GM18502 (cell line): Measurements from ENCODE around the gene PIK3C2G.

Experiments
- ATAC-seq: cut with Tn5 transposase; IDR thresholded peaks from one replicate; pipeline ENCODE4 v1.9.1; 2021; ENCODE audit warnings: mild to moderate bottlenecking; ENCODE audit not compliant: unreplicated experiment, poor library complexity

The PIK3C2G gene

DNA sequence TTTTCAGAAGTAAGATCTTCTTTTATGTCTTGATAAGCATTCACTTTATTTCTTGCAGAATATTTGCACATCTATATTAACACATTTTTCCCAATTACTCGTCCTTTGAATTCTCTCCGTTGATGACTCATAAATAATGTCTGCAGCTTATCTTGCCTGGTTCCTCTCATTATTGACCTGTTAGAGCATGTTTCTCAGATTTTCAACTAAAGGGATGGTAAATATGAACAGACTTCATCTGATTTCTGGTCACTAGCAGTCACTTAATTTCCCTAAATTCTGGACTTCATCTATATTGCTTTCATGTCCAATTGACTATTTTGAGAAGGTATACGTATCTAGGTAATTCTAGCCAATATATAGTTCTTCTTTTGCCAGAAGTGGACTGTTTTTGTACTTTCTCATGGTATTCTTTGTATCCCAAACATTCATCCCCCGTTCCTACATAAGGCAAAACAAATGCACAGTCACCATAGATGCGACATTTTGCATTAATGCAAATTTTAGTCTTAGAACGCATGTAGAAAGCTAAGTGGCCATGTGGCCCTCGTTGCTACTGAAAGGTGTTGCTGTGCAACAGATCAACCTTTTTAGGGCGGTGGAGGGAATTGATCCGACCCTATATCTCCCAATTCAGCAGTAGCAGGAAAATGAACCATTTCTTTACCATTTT, 6.2 kb downstream of the PIK3C2G start:
- ATAC-seq = no peak

- no peak for ATAC-seq
Measured at GRCh38 chr12:18270958-18271460, 9.7 kb downstream of the PIK3C2G start.

- no peak for ATAC-seq
Measured at GRCh38 chr12:18275981-18276380, 14.7 kb downstream of the PIK3C2G start.

DNA sequence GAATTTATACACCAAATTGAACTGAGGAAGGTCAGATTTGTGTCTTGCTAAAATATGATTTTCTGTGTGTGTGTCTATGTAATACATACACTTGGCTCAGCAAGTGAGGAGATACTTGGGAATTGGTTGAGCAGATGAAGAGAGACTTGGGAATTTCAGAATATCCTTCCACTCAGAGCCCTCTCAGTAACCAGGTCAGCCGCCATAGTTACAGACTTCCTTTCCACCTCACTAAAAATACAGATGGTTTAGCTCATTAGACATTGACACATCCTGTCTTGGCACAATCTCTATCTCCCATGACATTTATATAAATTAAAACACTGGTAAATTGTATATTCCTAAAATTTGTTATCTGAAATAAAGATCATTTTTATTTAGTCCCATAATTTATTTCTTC, 15.9 kb downstream of the PIK3C2G start:
- ATAC-seq = no peak

DNA sequence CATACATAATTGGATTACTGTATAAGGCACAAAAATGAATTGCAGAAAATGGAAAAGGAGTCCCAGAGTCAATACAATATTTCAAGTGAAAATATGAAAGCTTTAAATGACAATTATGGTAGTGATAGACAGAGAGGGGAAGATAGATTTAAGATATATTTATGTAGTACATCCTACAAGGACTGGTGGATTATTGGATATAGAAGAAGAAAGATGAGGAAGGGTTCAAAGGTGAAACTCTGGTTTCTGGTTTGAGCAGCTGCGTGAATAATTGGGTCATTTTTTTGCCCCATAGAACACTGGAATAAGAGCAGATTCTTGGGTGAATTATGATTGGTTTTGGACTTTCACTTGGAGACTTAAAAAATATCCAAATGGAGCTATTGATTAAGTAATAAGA, 19.4 kb downstream of the PIK3C2G start:
- ATAC-seq = no peak

- ATAC-seq = no peak
Measured at GRCh38 chr12:18281941-18282340, 20.6 kb downstream of the PIK3C2G start.

DNA sequence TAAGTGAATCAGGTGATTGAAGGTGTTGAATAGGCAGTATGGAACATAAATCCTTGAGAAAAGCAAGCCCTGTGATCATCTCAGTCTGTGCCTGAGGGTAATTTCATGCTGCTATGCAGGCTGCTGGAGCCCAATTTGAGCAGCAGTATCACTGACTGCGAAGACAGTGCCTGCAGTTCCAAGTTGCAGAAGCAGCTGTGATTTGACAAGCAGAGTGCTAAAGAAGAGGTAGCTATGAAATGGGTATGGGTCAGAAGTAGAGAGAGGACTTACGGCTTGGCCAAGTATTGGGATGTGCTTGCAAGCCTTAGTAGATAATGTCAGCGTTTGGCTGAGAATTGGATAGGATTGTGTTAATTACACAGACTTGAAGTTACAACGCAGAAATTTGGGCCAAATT, 22.5 kb downstream of the PIK3C2G start:
- no peak for ATAC-seq

DNA sequence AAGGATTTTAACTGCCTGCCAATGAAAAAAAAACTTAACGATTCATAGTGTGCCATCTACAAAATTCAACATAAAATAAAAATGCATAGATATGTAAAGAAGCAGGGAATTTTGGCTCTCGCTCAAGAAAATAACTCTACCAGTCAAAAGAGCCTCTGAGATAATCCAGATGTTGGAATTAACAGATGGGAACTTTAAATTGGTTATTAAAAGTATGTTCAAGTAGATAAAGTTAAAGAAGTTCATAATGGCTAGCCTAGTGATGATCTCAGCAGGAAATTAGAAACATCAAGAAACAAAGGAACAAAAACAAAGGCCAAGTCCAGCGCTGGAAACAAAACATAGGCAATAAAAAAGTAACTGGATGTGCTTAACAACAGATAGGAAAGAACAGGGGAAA, 23.1 kb downstream of the PIK3C2G start:
- ATAC-seq = no peak

DNA sequence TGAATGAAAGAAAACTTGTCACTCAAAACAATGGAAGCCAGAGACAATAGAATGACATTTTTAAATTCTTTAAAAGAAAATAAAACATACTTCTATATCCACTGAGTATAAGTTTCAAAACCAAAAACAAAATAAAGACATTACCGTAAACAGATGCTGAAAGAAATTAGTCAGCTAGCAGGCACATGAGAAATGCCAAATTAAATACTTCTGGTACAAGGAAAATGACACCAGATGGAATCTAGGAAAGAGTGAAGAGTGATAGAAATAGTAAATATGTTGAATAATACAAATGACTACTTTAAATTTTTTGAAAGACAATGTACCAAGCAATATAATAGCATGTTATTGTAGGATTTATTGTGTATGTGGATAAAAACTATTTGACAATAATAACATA, 23.8 kb downstream of the PIK3C2G start:
- no peak for ATAC-seq

DNA sequence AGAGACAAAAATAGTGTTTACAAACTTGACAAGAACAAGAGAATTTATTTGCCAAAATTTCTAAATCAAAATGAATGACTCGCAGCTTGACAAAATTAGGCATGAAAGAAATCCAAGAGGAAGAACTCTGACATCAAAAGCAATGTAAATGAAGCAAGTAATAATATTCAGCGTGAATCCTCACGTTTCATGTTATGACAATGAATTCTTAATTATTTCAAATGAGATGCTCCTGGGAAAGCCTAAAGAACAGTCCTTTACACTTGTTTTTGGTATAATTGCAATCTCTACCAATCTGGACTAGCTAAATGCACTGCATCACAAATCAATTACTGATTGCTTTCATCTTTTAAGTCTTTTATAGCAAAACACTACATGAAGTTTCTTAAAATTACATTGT, 29.1 kb downstream of the PIK3C2G start:
- no peak for ATAC-seq

DNA sequence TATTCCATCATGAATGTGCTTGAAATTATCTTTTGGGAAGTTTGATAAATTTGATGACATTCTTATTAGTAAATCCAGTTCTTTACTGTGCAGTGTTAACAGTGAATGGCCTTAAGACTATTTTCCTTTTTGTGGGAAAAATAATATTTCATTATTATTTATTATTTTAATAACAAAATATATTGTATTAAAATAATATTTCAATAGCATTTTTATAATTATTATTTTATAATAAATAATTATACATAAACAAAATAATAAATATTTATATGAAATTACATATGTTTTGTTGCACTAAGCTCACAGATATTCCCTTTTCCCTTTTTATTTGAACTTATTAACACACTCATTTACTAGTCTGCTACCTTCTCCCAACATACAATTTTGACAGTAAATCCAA, 33.6 kb downstream of the PIK3C2G start:
- ATAC-seq = no peak

- ATAC-seq = no peak
Measured at GRCh38 chr12:18296201-18296908, 35.0 kb downstream of the PIK3C2G start.

DNA sequence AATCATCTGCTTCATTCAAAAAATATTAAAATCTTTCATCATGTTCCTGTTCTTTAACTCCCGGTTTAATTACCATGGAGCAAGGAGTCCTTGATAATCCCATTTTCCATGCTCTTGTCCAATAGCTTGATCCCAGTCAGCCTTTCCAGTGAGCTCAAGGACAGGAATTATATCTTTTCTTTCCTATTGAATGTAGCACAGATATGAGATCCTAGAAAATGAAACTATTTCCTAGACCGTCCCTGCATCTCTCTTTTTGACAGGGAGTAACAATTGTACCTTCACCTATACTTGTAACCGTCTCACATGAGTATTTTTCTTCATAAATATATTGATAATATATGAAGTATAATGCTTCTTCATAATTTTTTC, 35.6 kb downstream of the PIK3C2G start:
- ATAC-seq = no peak

DNA sequence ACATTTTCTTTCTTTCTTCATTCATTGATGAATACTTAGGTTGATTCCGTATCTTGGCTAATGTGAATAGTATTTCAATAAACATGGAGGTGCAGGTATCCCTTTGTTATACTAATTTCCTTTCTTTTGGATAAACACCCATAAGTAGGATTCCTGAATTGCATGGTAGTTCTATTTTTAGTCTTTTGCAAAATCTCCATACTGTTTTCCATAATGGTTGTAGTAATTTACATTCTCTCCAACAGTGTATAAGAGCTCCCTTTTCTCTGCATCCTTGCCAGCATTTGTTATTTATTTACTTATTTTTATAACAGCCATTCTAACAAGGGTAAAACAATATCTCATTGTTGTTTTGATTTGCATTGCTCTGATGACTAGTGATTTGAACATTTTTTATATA, 36.6 kb downstream of the PIK3C2G start:
- no peak for ATAC-seq

- no peak for ATAC-seq
Measured at GRCh38 chr12:18302809-18303430, 41.6 kb downstream of the PIK3C2G start.

DNA sequence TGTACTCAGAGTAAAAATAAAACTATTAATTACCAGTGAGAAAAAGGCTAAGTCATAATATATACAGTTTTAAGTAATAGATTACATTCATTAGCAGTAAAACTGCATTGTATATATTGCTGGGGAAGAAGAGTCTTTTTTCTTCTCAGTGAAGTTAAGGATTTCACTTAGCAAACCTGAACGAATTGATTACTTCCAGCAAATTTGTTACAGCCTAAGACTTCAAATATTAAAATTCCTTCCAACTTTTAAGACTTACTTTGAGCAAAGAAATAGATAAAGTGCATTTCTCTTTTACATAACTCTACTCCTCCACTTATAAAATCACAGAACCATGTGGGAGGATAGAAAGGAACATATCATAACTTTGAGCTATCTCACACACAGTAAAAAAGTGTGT, 43.3 kb downstream of the PIK3C2G start:
- no peak for ATAC-seq

GRCh38 chr12:18306311-18306710, 45.0 kb downstream of the PIK3C2G start:
- no peak for ATAC-seq

DNA sequence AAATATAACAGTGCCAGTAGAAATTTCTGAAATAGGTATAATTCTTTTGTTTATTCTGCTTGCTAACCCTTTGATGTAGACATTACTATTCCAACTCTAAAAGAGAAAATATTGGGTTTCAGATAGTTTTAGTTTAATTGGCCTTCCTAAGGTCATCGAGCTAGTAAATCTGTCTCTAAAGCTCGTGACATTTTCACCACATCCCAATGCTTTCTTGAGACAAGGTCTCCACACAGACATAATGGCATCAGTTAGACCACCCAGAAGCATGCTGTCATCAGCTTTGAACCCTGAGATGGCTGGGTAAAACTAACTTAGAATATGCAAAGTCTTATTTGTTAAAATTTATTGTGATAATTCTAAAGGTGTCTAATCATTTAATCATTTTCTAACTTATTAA, 52.0 kb downstream of the PIK3C2G start:
- ATAC-seq = no peak

- ATAC-seq = peak; percentile 58
Measured at GRCh38 chr12:18320036-18320617, 58.8 kb downstream of the PIK3C2G start.

- no peak for ATAC-seq
Measured at GRCh38 chr12:18320976-18321375, 59.7 kb downstream of the PIK3C2G start.

- ATAC-seq = no peak
Measured at GRCh38 chr12:18323159-18323558, 61.8 kb downstream of the PIK3C2G start.
